ENCODE data around the gene SGK1. TPM values are rescaled to one million over a fixed set of nuclear protein-coding genes. Genes with fewer than 3 reads are reported as not detected.

The SGK1 gene
- total RNA-seq, 1 experiment from 2014 or later: 7.8 TPM

DNA sequence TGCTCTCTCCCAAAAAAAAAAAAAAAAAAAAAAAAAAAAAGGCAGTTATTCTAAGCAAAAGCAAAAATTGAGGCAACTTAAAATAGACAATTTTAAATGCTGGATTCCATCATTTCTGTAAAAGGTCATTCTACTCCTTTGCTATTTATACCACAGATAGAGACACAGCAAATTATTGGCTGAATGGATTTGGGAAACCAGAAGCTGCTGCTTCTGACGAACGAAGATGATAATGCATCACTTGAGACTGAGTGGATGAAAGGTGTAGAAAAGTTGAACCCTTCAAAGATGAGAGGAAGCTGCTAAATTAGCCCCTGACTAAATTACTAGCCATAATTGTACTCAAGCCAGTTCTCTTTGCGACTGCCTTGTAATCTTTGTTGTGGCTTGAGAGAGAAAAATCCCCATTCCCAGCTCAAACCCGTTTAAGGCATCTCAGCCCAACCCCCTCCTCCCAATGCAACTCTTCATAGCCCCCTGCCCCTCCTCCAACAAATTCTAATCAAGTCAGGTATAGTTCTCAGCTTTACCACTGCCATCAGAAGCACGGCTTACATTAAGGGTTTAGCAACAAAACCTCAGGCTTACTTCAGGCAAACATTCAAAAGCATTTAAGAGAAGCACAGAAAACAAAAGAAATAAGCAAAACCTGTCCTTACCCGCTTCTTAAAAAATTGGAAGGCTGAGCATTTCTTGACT, 1.0 kb downstream of the SGK1 start:
- peaks cover 0 to 3% of the 10 kb centered on the region in 2 experiments; a peak in 1 of 5 replicates for H3K9me3 Mint-ChIP-seq
- Histone ChIP-seq H4K91ac (ENCODE audit: insufficient read length, low read depth, low read length) (no peak overlapping the region), H2BK120ac (ENCODE audit: low read depth, low read length, poor library complexity, severe bottlenecking) (no peak overlapping the region), H3T11ph (ENCODE audit: low read length) (no peak overlapping the region), H3K27ac (ENCODE audit: insufficient read length, low read depth, low read length) (no peak overlapping the region), H2BK12ac (ENCODE audit: insufficient read length, low read depth, low read length) (no peak overlapping the region), H4K8ac (replicated peaks; ENCODE audit: insufficient read length, low read depth, low read length) (no peak overlapping the region), H3K9me3 (ENCODE audit: control insufficient read depth, low read depth, low read length) (no peaks in the 10 kb centered on the region), H3K23me2 (ENCODE audit: insufficient read length, low read depth, low read length, poor library complexity, severe bottlenecking) (peaks cover 10% of the 10 kb centered on the region), H2BK15ac (ENCODE audit: low read depth, low read length) (no peak overlapping the region), H3K56ac (ENCODE audit: insufficient read length, low read depth, low read length) (no peak overlapping the region), H3K4me1 (ENCODE audit: insufficient read depth, low read length) (0 out of 2 replicates have a peak, but pooled peaks cover 2% of the 10 kb centered on the region), H3K79me1 (ENCODE audit: insufficient read depth, low read depth, low read length, poor library complexity, severe bottlenecking) (no peaks in the 10 kb centered on the region), H3K23ac (ENCODE audit: insufficient read length, low read depth, low read length) (no peak overlapping the region), H3K14ac (ENCODE audit: insufficient read depth, low read length) (no peak overlapping the region), H3K79me2 (ENCODE audit: insufficient read depth, low read length) (no peaks in the 10 kb centered on the region), H3K4me2 (ENCODE audit: insufficient read depth, insufficient read length, low read length) (peak overlapping the region; percentile 78), H2AFZ (ENCODE audit: low read length) (no peak overlapping the region), H2BK5ac (ENCODE audit: insufficient read length, low read length) (no peak overlapping the region), H3K18ac (ENCODE audit: insufficient read length, low read depth, low read length) (no peak overlapping the region), H4K20me1 (ENCODE audit: control insufficient read depth, insufficient read depth, insufficient read length) (no peaks in the 10 kb centered on the region), H3K9ac (ENCODE audit: extremely low read depth, insufficient read length, low read length) (no peak overlapping the region), H2BK20ac (ENCODE audit: low read depth, low read length, poor library complexity, severe bottlenecking) (no peak overlapping the region), H4K5ac (ENCODE audit: insufficient read length, low read depth, low read length) (no peak overlapping the region), H3K4ac (ENCODE audit: low read depth, low read length) (no peak overlapping the region), H3K27me3 (ENCODE audit: insufficient read depth, low read length) (no peaks in the 10 kb centered on the region), H2AK5ac (ENCODE audit: insufficient read length, low read length) (no peak overlapping the region)
- peaks cover 50 to 56% of the 10 kb centered on the region in 2 experiments for H3K4me1 Mint-ChIP-seq
- H3K27me3 Mint-ChIP-seq (ENCODE audit: low read depth): peaks cover 40% of the 10 kb centered on the region
- TF ChIP-seq, protein P1, sequence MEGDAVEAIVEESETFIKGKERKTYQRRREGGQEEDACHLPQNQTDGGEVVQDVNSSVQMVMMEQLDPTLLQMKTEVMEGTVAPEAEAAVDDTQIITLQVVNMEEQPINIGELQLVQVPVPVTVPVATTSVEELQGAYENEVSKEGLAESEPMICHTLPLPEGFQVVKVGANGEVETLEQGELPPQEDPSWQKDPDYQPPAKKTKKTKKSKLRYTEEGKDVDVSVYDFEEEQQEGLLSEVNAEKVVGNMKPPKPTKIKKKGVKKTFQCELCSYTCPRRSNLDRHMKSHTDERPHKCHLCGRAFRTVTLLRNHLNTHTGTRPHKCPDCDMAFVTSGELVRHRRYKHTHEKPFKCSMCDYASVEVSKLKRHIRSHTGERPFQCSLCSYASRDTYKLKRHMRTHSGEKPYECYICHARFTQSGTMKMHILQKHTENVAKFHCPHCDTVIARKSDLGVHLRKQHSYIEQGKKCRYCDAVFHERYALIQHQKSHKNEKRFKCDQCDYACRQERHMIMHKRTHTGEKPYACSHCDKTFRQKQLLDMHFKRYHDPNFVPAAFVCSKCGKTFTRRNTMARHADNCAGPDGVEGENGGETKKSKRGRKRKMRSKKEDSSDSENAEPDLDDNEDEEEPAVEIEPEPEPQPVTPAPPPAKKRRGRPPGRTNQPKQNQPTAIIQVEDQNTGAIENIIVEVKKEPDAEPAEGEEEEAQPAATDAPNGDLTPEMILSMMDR (conservative IDR thresholded peaks at IDR 0.05): no peak
- no CpG with 5 or more reads among the region's 6 CpGs for WGBS (ENCODE audit: extremely low coverage, insufficient read length, low lambda C conversion rate)
- no peak for DNase-seq
- H3K4me3 Mint-ChIP-seq: peak overlapping the region; percentile 64 to 89
- peak overlapping the region in 1 of 3 experiments; percentile 8; a peak in 1 of 7 replicates for H3K27ac Mint-ChIP-seq
- H3K36me3 Mint-ChIP-seq (ENCODE audit: insufficient read depth in 1 of 3, low read depth in 3 of 3): no peaks in the 10 kb centered on the region
